OCI-LY3 (cell line): ENCODE data around the gene GAK.

Experiments used
- H2AFZ ChIP-seq: fragments of 200-600, 300-600 bp; shearing (Covaris generic); 2 replicates; pipeline ENCODE4 v1.6.0; 2014; ENCODE audit warnings: antibody characterized with exemption, low read depth, low read length
- H3K27ac ChIP-seq: fragments of 200-600, 300-600 bp; sonication (generic); 2 replicates; pipeline ENCODE4 v1.5.1; 2014; ENCODE audit warnings: mild to moderate bottlenecking, low read length, moderate library complexity, mixed read lengths
- H3K27me3 ChIP-seq: fragments of 200-600, 300-600 bp; sonication (generic); 2 replicates; pipeline ENCODE4 v1.6.1; 2014; ENCODE audit warnings: low read depth, low read length, mixed read lengths
- H3K36me3 ChIP-seq: fragments of 200-600, 300-600 bp; sonication (generic); replicated peaks from 2 replicates; pipeline ENCODE3; 2014; ENCODE audit warnings: low read depth, low read length, mixed read lengths
- H3K4me1 ChIP-seq: fragments of 300-600, 200-600 bp; sonication (generic); 2 replicates; pipeline ENCODE4 v1.6.1; 2014; ENCODE audit warnings: low read length, mixed read lengths
- H3K4me2 ChIP-seq: fragments of 200-600, 300-600 bp; sonication (generic); 2 replicates; pipeline ENCODE4 v1.6.1; 2014; ENCODE audit warnings: low read length, mixed read lengths
- H3K4me3 ChIP-seq: fragments of 300-600, 200-600 bp; sonication (generic); 2 replicates; pipeline ENCODE4 v1.5.1; 2014; ENCODE audit warnings: antibody characterized with exemption, mild to moderate bottlenecking, low read length, moderate library complexity
- H3K79me2 ChIP-seq: fragments of 300-600, 200-600 bp; shearing (Covaris generic); 2 replicates; pipeline ENCODE4 v1.6.1; 2014; ENCODE audit warnings: mild to moderate bottlenecking, low read length, mixed read lengths
- H3K9ac ChIP-seq: fragments of 300-600, 200-600 bp; shearing (Covaris generic); 2 replicates; pipeline ENCODE4 v1.6.0; 2014; ENCODE audit warnings: mild to moderate bottlenecking, low read length, moderate library complexity
- H3K9me3 ChIP-seq: fragments of 200-600, 300-600 bp; shearing (Covaris generic); 2 replicates; pipeline ENCODE4 v1.6.1; 2014; ENCODE audit warnings: low read length, mixed read lengths; ENCODE audit not compliant: insufficient read depth
- H4K20me1 ChIP-seq: fragments of 200-600, 300-600 bp; sonication (generic); 2 replicates; pipeline ENCODE4 v1.6.1; 2016; ENCODE audit warnings: low read length, mixed read lengths; ENCODE audit not compliant: insufficient read depth
- EZH2phosphoT487 ChIP-seq: fragments of 200-600 bp; shearing (Covaris generic); IDR thresholded peaks from 2 replicates; pipeline ENCODE4 v1.6.1; 2018; ENCODE audit warnings: antibody characterized with exemption, mixed run types, low read depth
- TF ChIP-seq, protein P1 (sequence below): fragments of 200-600, 300-600 bp; sonication (generic); IDR thresholded peaks from 2 replicates; pipeline ENCODE4 v1.5.1; 2014; ENCODE audit warnings: antibody characterized with exemption, low read length, low read depth

The GAK gene

DNA sequence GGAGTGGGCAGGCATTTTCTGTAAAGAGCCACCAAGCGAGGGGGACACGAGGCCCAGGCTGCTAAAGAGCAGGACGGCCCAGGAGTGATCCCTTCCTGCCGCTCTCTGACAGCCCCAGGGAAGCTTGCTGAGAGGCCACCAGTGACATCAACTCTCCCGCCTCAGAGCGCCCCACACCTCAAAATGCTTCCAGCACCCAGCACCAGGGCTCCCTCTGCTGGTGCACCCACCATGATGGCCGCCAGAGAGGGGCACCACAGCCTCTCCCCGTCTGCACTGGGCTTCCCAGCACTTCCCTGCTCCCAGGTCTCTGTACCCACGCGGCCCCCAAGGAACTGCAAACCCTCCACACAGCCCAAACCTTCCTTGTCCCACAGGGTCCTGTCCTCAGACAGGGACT, 40.4 kb downstream of the GAK start:
- peaks cover 20% of the 10 kb centered on the region for H3K36me3 ChIP-seq
- no peak for TF ChIP-seq EZH2phosphoT487
- TF ChIP-seq, protein P1, sequence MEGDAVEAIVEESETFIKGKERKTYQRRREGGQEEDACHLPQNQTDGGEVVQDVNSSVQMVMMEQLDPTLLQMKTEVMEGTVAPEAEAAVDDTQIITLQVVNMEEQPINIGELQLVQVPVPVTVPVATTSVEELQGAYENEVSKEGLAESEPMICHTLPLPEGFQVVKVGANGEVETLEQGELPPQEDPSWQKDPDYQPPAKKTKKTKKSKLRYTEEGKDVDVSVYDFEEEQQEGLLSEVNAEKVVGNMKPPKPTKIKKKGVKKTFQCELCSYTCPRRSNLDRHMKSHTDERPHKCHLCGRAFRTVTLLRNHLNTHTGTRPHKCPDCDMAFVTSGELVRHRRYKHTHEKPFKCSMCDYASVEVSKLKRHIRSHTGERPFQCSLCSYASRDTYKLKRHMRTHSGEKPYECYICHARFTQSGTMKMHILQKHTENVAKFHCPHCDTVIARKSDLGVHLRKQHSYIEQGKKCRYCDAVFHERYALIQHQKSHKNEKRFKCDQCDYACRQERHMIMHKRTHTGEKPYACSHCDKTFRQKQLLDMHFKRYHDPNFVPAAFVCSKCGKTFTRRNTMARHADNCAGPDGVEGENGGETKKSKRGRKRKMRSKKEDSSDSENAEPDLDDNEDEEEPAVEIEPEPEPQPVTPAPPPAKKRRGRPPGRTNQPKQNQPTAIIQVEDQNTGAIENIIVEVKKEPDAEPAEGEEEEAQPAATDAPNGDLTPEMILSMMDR = peak; percentile 24; the same call in 1 of the 2 replicates

DNA sequence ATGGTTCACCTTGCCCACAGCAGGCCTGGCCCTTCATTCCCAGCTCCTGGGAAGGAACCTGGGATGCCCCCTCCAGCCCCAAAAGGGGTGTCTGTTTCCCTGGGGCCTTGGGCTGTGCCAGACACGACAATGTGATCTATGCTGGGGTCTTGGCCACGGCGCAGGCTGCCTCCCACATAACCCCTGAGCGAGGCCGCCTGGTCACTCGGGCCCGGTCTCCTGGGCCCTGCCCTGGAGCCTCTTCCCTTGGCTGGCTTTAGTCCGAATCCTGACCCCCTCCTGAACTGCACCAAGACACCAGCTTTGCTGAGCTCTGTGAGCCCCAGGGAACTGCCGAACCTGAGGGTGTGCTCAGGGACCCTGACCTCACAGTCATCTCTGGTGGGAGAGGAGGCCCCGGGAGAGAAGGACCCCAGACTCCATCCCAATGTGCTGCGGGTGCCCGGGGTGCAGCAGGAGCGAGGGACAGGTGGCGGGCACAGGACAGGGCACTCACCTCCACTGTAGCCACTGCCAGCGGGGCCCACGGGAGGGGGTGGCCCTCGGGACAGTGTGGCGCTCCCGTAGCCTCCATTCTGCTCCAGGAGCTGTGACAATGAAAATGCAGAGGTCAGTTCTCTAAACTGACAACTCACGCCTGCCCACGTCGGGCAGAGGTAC, 42.0 kb downstream of the GAK start:
- peaks cover 20% of the 10 kb centered on the region for H3K36me3 ChIP-seq

More for the DNA sequence above, 40.4 kb downstream of the GAK start:
- Histone ChIP-seq H2AFZ (no peak overlapping the region), H3K9me3 (no peaks in the 10 kb centered on the region), H3K9ac (no peak overlapping the region), H3K4me1 (no peaks in the 10 kb centered on the region), H3K27ac (no peak overlapping the region), H4K20me1 (no peaks in the 10 kb centered on the region), H3K79me2 (no peaks in the 10 kb centered on the region), H3K27me3 (no peaks in the 10 kb centered on the region), H3K4me2 (no peak overlapping the region), H3K4me3 (no peak overlapping the region)

DNA sequence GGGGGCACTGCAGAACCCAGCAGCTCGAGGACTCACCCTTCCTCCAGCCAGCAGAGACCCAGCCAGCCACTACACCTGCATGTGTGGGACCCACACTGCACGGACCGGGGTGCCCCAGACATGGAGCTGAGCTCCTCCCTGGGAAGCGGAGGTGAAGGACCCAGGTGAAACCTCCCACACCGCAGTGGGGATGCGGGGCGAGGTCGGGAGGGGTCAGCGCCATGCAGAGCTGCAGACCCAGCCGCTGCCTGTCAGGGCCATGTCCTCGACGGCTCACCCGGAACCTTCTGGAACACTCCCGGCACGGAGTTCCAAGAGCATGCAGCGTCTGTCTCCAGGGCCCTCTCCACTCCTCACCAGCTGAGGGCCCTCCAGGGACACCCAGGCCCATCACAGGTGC, 42.6 kb downstream of the GAK start:
- H3K36me3 ChIP-seq = peaks cover 20% of the 10 kb centered on the region
- H3K79me2 ChIP-seq = no peaks in the 10 kb centered on the region
- TF ChIP-seq, protein P1 = no peak
- no peak for TF ChIP-seq EZH2phosphoT487
- H3K4me2 ChIP-seq = no peak overlapping the region
- H4K20me1 ChIP-seq = no peaks in the 10 kb centered on the region
- no peaks in the 10 kb centered on the region for H3K9me3 ChIP-seq
- H3K4me3 ChIP-seq = no peak overlapping the region
- H3K4me1 ChIP-seq = no peaks in the 10 kb centered on the region
- H3K27me3 ChIP-seq = no peaks in the 10 kb centered on the region
- no peak overlapping the region for H3K9ac ChIP-seq
- H2AFZ ChIP-seq = no peak overlapping the region
- no peak overlapping the region for H3K27ac ChIP-seq

More for the DNA sequence above, 42.0 kb downstream of the GAK start:
- no peaks in the 10 kb centered on the region for H3K79me2 ChIP-seq
- H3K27me3 ChIP-seq = no peaks in the 10 kb centered on the region
- no peak overlapping the region for H2AFZ ChIP-seq
- H3K9ac ChIP-seq = no peak overlapping the region
- no peak overlapping the region for H3K27ac ChIP-seq
- no peaks in the 10 kb centered on the region for H3K9me3 ChIP-seq
- no peaks in the 10 kb centered on the region for H4K20me1 ChIP-seq
- TF ChIP-seq, protein P1 = no peak
- TF ChIP-seq EZH2phosphoT487 = no peak
- H3K4me2 ChIP-seq = no peak overlapping the region
- H3K4me3 ChIP-seq = no peak overlapping the region
- H3K4me1 ChIP-seq = no peaks in the 10 kb centered on the region

DNA sequence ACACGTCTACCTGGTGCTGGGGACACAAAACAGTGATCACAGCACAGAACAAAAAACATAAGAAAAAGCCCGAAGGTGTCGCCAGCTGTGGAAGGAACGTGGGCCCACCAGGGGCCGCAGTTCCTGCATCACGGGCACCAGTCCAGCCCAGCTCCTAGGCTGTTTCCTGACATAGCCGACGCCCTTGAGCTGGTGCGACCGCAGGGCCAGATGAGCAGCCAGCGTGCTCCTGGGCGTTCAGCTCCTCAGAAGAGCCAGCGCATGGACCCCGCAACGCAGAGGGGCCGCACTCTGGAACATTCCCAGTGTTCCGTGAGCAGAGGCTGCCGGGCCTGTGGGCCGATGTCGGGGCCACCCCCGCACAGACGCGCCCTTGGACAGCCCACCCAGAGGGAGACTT, 44.1 kb downstream of the GAK start:
- Histone ChIP-seq H3K79me2 (no peaks in the 10 kb centered on the region), H3K4me2 (no peak overlapping the region), H4K20me1 (no peaks in the 10 kb centered on the region), H3K9me3 (no peaks in the 10 kb centered on the region), H2AFZ (no peak overlapping the region), H3K9ac (no peak overlapping the region), H3K4me1 (no peaks in the 10 kb centered on the region), H3K36me3 (peaks cover 20% of the 10 kb centered on the region), H3K27me3 (no peaks in the 10 kb centered on the region), H3K27ac (no peak overlapping the region), H3K4me3 (no peak overlapping the region)
- TF ChIP-seq, protein P1 = no peak
- no peak for TF ChIP-seq EZH2phosphoT487
